ENCODE data around the gene HYDIN. TPM values are rescaled to one million over a fixed set of nuclear protein-coding genes. Genes with fewer than 3 reads are reported as not detected.

The HYDIN gene
- total RNA-seq, 2 experiments from 2014 or later, result not detected

DNA sequence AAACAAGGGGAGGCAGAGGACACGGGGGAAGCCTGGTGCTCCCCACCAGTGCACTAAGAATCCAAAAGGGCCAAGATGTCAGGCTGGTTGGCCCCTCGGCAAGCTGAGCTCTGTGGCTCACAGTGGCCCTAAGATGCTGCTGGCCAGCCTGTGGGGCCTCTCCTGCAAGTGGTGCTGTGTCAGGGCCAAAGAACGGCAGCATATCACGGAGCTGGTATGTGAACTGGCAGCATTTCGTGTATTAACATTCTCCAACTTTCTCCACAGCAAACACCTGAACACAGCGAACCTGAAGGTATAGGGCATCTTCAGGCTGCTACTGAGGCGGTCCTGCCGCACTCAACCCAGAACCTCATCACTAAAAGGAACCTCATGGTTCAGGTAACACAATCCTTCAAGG lies 464.3 kb downstream of the HYDIN start:
- CTCF ChIA-PET (ENCODE audit: unreplicated experiment), result no interaction called here
- TF ChIP-seq, protein P1, sequence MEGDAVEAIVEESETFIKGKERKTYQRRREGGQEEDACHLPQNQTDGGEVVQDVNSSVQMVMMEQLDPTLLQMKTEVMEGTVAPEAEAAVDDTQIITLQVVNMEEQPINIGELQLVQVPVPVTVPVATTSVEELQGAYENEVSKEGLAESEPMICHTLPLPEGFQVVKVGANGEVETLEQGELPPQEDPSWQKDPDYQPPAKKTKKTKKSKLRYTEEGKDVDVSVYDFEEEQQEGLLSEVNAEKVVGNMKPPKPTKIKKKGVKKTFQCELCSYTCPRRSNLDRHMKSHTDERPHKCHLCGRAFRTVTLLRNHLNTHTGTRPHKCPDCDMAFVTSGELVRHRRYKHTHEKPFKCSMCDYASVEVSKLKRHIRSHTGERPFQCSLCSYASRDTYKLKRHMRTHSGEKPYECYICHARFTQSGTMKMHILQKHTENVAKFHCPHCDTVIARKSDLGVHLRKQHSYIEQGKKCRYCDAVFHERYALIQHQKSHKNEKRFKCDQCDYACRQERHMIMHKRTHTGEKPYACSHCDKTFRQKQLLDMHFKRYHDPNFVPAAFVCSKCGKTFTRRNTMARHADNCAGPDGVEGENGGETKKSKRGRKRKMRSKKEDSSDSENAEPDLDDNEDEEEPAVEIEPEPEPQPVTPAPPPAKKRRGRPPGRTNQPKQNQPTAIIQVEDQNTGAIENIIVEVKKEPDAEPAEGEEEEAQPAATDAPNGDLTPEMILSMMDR (conservative IDR thresholded peaks at IDR 0.05; ENCODE audit: low read length), result no peak
- no peak for TF ChIP-seq EZH2phosphoT487 (IDR thresholded peaks at IDR 0.05; ENCODE audit: borderline replicate concordance, low read depth, low read length)
- Histone ChIP-seq H4K20me1 (ENCODE audit: insufficient read depth, low read length) (no peaks in the 10 kb centered on the region), H3K4me1 (ENCODE audit: insufficient read depth, low read length, poor library complexity, severe bottlenecking) (no peaks in the 10 kb centered on the region), H3K79me2 (ENCODE audit: insufficient read depth, low read depth, low read length) (no peaks in the 10 kb centered on the region), H3K36me3 (ENCODE audit: insufficient read depth, low read length) (peaks cover 22% of the 10 kb centered on the region), H3K9me2 (ENCODE audit: insufficient read depth, low read length) (no peaks in the 10 kb centered on the region), H3K27ac (ENCODE audit: low read depth, low read length, poor library complexity, severe bottlenecking) (no peak overlapping the region), H3K9me3 (ENCODE audit: low read length) (no peaks in the 10 kb centered on the region), H2AFZ (ENCODE audit: low read length) (no peak overlapping the region), H3K4me3 (ENCODE audit: low read depth, low read length, poor library complexity, severe bottlenecking) (no peak overlapping the region), H3K4me2 (ENCODE audit: low read length) (no peak overlapping the region)
- intact Hi-C loops (cut with micrococcal nuclease; ENCODE audit: unreplicated experiment), result no loop called here
- POLR2A ChIA-PET, result interaction anchor here (0.6 kb wide), 1 partner anchor 93 kb away, joined by 5 read pairs; no protein-coding TSS in a partner anchor
- no TSS peak for BruUV-seq (replicated peaks)
- DNase-seq (ENCODE audit: low spot score), result no peak

DNA sequence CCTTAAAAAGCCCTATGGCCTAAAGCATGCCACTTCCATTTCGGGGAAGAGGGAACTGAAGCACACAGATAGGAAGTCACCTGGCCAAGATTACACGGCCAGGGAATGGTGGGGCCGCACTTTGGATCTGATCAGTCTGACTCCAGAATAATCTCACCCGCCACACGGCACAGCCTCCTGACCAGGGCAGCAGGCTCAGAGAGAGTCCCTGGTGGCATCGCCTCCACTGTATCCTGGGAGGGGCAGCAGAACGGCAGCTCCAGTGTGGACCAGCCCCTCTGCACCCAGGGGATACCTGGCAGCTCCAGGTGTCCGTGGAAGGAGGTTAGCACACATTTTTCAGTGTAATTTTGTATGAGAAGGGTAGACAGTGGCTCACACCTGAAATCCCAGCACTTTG lies 465.0 kb downstream of the HYDIN start:
- Histone ChIP-seq H3K27ac (ENCODE audit: low read depth, low read length, poor library complexity, severe bottlenecking) (no peak overlapping the region), H3K79me2 (ENCODE audit: insufficient read depth, low read depth, low read length) (no peaks in the 10 kb centered on the region), H3K4me3 (ENCODE audit: low read depth, low read length, poor library complexity, severe bottlenecking) (no peak overlapping the region), H2AFZ (ENCODE audit: low read length) (no peak overlapping the region), H3K4me2 (ENCODE audit: low read length) (no peak overlapping the region), H3K36me3 (ENCODE audit: insufficient read depth, low read length) (peaks cover 15% of the 10 kb centered on the region), H3K9me2 (ENCODE audit: insufficient read depth, low read length) (no peaks in the 10 kb centered on the region), H3K4me1 (ENCODE audit: insufficient read depth, low read length, poor library complexity, severe bottlenecking) (no peaks in the 10 kb centered on the region), H3K9me3 (ENCODE audit: low read length) (no peaks in the 10 kb centered on the region), H4K20me1 (ENCODE audit: insufficient read depth, low read length) (no peaks in the 10 kb centered on the region)
- no TSS peak for BruUV-seq (replicated peaks)
- CTCF ChIA-PET (ENCODE audit: unreplicated experiment), result no interaction called here
- no peak for TF ChIP-seq EZH2phosphoT487 (IDR thresholded peaks at IDR 0.05; ENCODE audit: borderline replicate concordance, low read depth, low read length)
- TF ChIP-seq, protein P1 (conservative IDR thresholded peaks at IDR 0.05; ENCODE audit: low read length), result no peak
- no peak for DNase-seq (ENCODE audit: low spot score)
- intact Hi-C loops (cut with micrococcal nuclease; ENCODE audit: unreplicated experiment), result no loop called here
- POLR2A ChIA-PET, result interaction anchor here (0.6 kb wide), 1 partner anchor 93 kb away, joined by 5 read pairs; no protein-coding TSS in a partner anchor

DNA sequence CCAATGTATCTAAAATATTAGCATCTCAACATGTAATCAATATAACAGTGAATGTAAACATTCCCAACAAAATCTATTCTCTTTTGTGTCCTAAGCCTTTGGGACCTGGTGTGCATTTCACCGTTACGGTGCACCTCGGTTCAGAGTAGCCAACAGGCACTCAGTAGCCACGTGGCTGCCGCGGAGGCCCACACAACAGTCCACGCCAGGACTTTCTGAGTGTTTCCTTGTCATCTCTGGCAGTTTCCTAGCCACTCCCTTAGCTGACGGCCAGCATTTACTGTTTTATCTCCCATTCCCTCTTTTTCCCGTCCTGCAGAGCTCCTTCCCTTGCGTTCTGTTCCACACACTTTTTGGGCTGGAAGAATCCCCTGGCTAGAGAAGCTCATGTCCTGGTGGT lies 465.9 kb downstream of the HYDIN start:
- H4K20me1 ChIP-seq (ENCODE audit: insufficient read depth, low read length), result no peaks in the 10 kb centered on the region
- no TSS peak for BruUV-seq (replicated peaks)
- peaks cover 10% of the 10 kb centered on the region; the same call in 1 of the 2 replicates for H3K36me3 ChIP-seq (ENCODE audit: insufficient read depth, low read length)
- no peaks in the 10 kb centered on the region for H3K9me3 ChIP-seq (ENCODE audit: low read length)
- no peak overlapping the region for H2AFZ ChIP-seq (ENCODE audit: low read length)
- no peak overlapping the region for H3K4me2 ChIP-seq (ENCODE audit: low read length)
- no peaks in the 10 kb centered on the region for H3K4me1 ChIP-seq (ENCODE audit: insufficient read depth, low read length, poor library complexity, severe bottlenecking)
- DNase-seq (ENCODE audit: low spot score), result no peak
- H3K9me2 ChIP-seq (ENCODE audit: insufficient read depth, low read length), result no peaks in the 10 kb centered on the region
- ChIA-PET CTCF (ENCODE audit: unreplicated experiment) (no interaction called here), POLR2A (interaction anchor here (0.6 kb wide), 1 partner anchor 437 kb away, joined by 3 read pairs; no protein-coding TSS in a partner anchor)
- intact Hi-C loops (cut with micrococcal nuclease; ENCODE audit: unreplicated experiment), result no loop called here
- no peaks in the 10 kb centered on the region for H3K79me2 ChIP-seq (ENCODE audit: insufficient read depth, low read depth, low read length)
- TF ChIP-seq EZH2phosphoT487 (IDR thresholded peaks at IDR 0.05; ENCODE audit: borderline replicate concordance, low read depth, low read length), result no peak
- TF ChIP-seq, protein P1 (conservative IDR thresholded peaks at IDR 0.05; ENCODE audit: low read length), result no peak
- no peak overlapping the region for H3K4me3 ChIP-seq (ENCODE audit: low read depth, low read length, poor library complexity, severe bottlenecking)
- no peak overlapping the region for H3K27ac ChIP-seq (ENCODE audit: low read depth, low read length, poor library complexity, severe bottlenecking)
